ENCODE data around the gene UROS.

- TF ChIP-seq CHD4 (IDR thresholded peaks at IDR 0.05; ENCODE audit: borderline replicate concordance): no peak
- no peak for TF ChIP-seq CTCF (IDR thresholded peaks at IDR 0.05)
- TF ChIP-seq FOSL2 (IDR thresholded peaks at IDR 0.05): no peak
- TF ChIP-seq FOSL2 (CRISPR knock-in tag; IDR thresholded peaks at IDR 0.05): no peak
- TF ChIP-seq FOXS1 (CRISPR knock-in tag; IDR thresholded peaks at IDR 0.05): no peak
- no peak for TF ChIP-seq POLR2A (IDR thresholded peaks at IDR 0.05; ENCODE audit: low read length)
- no peak for TF ChIP-seq RAD21 (conservative IDR thresholded peaks at IDR 0.05 in 1 of 2, IDR thresholded peaks at IDR 0.05 in 1 of 2)
- no peak for TF ChIP-seq REST (IDR thresholded peaks at IDR 0.05)
- no peak for TF ChIP-seq PHF8 (IDR thresholded peaks at IDR 0.05; ENCODE audit: borderline replicate concordance, low read depth)
- TF ChIP-seq JUNB (IDR thresholded peaks at IDR 0.05): no peak
Measured at GRCh38 chr10:125865120-125865519, 42.1 kb upstream of the UROS start.
